Neural cell (in vitro differentiated cells): Measurements from ENCODE around the gene RAE1. TPM values are rescaled to one million over a fixed set of nuclear protein-coding genes. Genes with fewer than 3 reads are reported as not detected.
"Not testable (repeated sequence)": the region's sequence is repeated elsewhere in the genome, so short reads cannot be mapped to it uniquely, and the experiment has no call there.

ENCODE experiments used
- H2AFZ ChIP-seq: fragments of 200-600, 300-800 bp; sonication (generic), shearing (Covaris generic); 2 replicates; pipeline ENCODE4 v1.6.0; 2014; ENCODE audit warnings: low read depth, mild to moderate bottlenecking, antibody characterized with exemption, low read length, moderate library complexity
- H3F3A ChIP-seq: fragments of 200-600 bp; shearing (Covaris generic); 2 replicates; pipeline ENCODE4 v1.6.1; 2016; ENCODE audit warnings: mild to moderate bottlenecking, moderate library complexity, mixed read lengths, antibody characterized with exemption, low read length; ENCODE audit not compliant: insufficient read depth, poor library complexity, severe bottlenecking
- H3K27ac ChIP-seq: fragments of 200-600, 300-800 bp; sonication (generic), shearing (Covaris generic); 2 replicates; pipeline ENCODE4 v1.5.1; 2014; ENCODE audit warnings: mild to moderate bottlenecking, low read length, moderate library complexity
- H3K27me3 ChIP-seq: fragments of 300-800, 200-600 bp; sonication (generic), shearing (Covaris generic); 2 replicates; pipeline ENCODE4 v1.6.0; 2014; ENCODE audit warnings: mild to moderate bottlenecking, low read depth, low read length, moderate library complexity; ENCODE audit not compliant: insufficient read depth
- H3K36me3 ChIP-seq: fragments of 300-800, 200-600 bp; sonication (generic), shearing (Covaris generic); 2 replicates; pipeline ENCODE4 v1.5.1; 2014; ENCODE audit warnings: mild to moderate bottlenecking, antibody characterized with exemption, low read length, moderate library complexity; ENCODE audit not compliant: insufficient read depth
- H3K4me2 ChIP-seq: fragments of 300-800, 200-600 bp; sonication (generic), shearing (Covaris generic); 2 replicates; pipeline ENCODE4 v1.6.0; 2014; ENCODE audit warnings: mild to moderate bottlenecking, low read length
- H3K4me3 ChIP-seq: fragments of 300-800, 200-600 bp; sonication (generic), shearing (Covaris generic); 2 replicates; pipeline ENCODE4 v1.5.1; 2014; ENCODE audit warnings: mild to moderate bottlenecking, low read length, moderate library complexity
- H3K79me2 ChIP-seq: fragments of 200-600 bp; shearing (Covaris generic); replicated peaks from 2 replicates; pipeline ENCODE4 v1.6.0; 2014; ENCODE audit warnings: mild to moderate bottlenecking, low read length, moderate library complexity; ENCODE audit not compliant: insufficient read depth
- H3K9ac ChIP-seq: fragments of 300-800, 200-600 bp; sonication (generic), shearing (Covaris generic); 2 replicates; pipeline ENCODE4 v1.6.1; 2016; ENCODE audit warnings: mild to moderate bottlenecking, low read length, mixed read lengths
- H3K9me2 ChIP-seq: fragments of 200-600 bp; shearing (Covaris generic); 2 replicates; pipeline ENCODE4 v1.6.1; 2016; ENCODE audit warnings: mild to moderate bottlenecking, low read length, mixed read lengths; ENCODE audit not compliant: insufficient read depth
- H3K9me3 ChIP-seq: fragments of 200-600, 300-800 bp; sonication (generic), shearing (Covaris generic); 2 replicates; pipeline ENCODE4 v1.6.1; 2016; ENCODE audit warnings: mild to moderate bottlenecking, mixed run types, low read length, moderate library complexity, mixed read lengths
- H4K20me1 ChIP-seq: fragments of 200-600 bp; shearing (Covaris generic); 2 replicates; pipeline ENCODE4 v1.6.1; 2016; ENCODE audit warnings: mild to moderate bottlenecking, mixed run types; ENCODE audit not compliant: insufficient read depth
- EP300 ChIP-seq: fragments of 450-650 bp; conservative IDR thresholded peaks from 2 replicates; pipeline ENCODE4 v1.6.1; 2014; ENCODE audit warnings: antibody characterized with exemption, mild to moderate bottlenecking, moderate library complexity; ENCODE audit not compliant: poor library complexity, severe bottlenecking
- EZH2 ChIP-seq: fragments of 200-600, 300-800 bp; shearing (Covaris generic), sonication (generic); IDR thresholded peaks from 2 replicates; pipeline ENCODE4 v1.6.1; 2014; ENCODE audit warnings: antibody characterized with exemption, low read length, borderline replicate concordance, mild to moderate bottlenecking; ENCODE audit not compliant: insufficient read depth, poor library complexity, severe bottlenecking
- MXI1 ChIP-seq: fragments of 450-650 bp; conservative IDR thresholded peaks from 2 replicates; pipeline ENCODE4 v1.6.1; 2014; ENCODE audit warnings: antibody characterized with exemption, mild to moderate bottlenecking; ENCODE audit not compliant: poor library complexity, severe bottlenecking
- POLR2AphosphoS5 ChIP-seq: IDR thresholded peaks from 2 replicates; pipeline ENCODE4 v1.6.1; 2012
- RAD21 ChIP-seq: fragments of 450-650 bp; conservative IDR thresholded peaks from 2 replicates; pipeline ENCODE4 v1.6.1; 2014; ENCODE audit warnings: antibody characterized with exemption, mild to moderate bottlenecking, moderate library complexity
- SMC3 ChIP-seq: fragments of 450-650 bp; conservative IDR thresholded peaks from 2 replicates; pipeline ENCODE4 v1.6.1; 2014; ENCODE audit warnings: antibody characterized with exemption, mild to moderate bottlenecking, moderate library complexity; ENCODE audit not compliant: poor library complexity
- TAF1 ChIP-seq: IDR thresholded peaks from 2 replicates; pipeline ENCODE4 v1.6.1; 2012; ENCODE audit warnings: low read depth
- polyA plus RNA-seq: library from polyadenylated mRNA; depleted of rRNA; stranded (reverse); fragments of >200 nt; gene quantifications from 2 replicates; pipeline ENCODE4 v1.2.3, GENCODE V29; 2014
- TF ChIP-seq, protein P1 (sequence below): fragments of 450-650 bp; IDR thresholded peaks from 2 replicates; pipeline ENCODE4 v1.5.1; 2014; ENCODE audit warnings: antibody characterized with exemption, mild to moderate bottlenecking, moderate library complexity; ENCODE audit not compliant: poor library complexity, severe bottlenecking
- TF ChIP-seq, protein P2 (sequence below): IDR thresholded peaks from 2 replicates; pipeline ENCODE4 v1.6.1; 2012; ENCODE audit warnings: borderline replicate concordance

RAE1 gene
- polyA plus RNA-seq, 1 donor from 2014 or later, result 134 TPM

DNA sequence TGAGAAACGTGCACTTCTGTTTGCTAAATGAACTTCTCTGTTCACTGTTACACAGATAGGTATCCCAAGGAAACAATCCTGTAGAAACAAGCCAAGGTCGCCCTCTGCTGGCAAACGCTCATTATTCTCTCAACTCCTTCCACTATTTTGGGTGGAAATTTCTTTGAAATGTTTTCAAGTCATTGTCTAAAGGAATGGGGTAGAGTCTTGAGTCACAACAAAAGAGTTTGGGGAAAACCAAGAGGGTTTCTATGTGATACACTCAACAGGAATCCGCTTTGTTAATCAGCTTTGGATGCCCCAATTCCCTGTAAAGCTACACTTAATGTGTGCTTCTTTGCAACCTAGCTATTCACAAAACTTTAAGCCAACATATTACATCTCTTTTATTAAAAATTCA, 4.6 kb upstream of the RAE1 start:
- no peak overlapping the region for H3K9ac ChIP-seq
- H3K9me3 ChIP-seq, result no peaks in the 10 kb centered on the region
- H3K27ac ChIP-seq, result no peak overlapping the region
- peaks cover 2% of the 10 kb centered on the region for H3K79me2 ChIP-seq
- H3K27me3 ChIP-seq, result no peaks in the 10 kb centered on the region
- H3K4me2 ChIP-seq, result no peak overlapping the region
- no peak for TF ChIP-seq TAF1
- TF ChIP-seq EP300, result no peak
- no peak for TF ChIP-seq POLR2AphosphoS5
- no peak for TF ChIP-seq MXI1
- TF ChIP-seq EZH2, result no peak
- TF ChIP-seq, protein P1, sequence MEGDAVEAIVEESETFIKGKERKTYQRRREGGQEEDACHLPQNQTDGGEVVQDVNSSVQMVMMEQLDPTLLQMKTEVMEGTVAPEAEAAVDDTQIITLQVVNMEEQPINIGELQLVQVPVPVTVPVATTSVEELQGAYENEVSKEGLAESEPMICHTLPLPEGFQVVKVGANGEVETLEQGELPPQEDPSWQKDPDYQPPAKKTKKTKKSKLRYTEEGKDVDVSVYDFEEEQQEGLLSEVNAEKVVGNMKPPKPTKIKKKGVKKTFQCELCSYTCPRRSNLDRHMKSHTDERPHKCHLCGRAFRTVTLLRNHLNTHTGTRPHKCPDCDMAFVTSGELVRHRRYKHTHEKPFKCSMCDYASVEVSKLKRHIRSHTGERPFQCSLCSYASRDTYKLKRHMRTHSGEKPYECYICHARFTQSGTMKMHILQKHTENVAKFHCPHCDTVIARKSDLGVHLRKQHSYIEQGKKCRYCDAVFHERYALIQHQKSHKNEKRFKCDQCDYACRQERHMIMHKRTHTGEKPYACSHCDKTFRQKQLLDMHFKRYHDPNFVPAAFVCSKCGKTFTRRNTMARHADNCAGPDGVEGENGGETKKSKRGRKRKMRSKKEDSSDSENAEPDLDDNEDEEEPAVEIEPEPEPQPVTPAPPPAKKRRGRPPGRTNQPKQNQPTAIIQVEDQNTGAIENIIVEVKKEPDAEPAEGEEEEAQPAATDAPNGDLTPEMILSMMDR, result peak; percentile 89
- peak; percentile 94 for TF ChIP-seq SMC3
- TF ChIP-seq, protein P2, sequence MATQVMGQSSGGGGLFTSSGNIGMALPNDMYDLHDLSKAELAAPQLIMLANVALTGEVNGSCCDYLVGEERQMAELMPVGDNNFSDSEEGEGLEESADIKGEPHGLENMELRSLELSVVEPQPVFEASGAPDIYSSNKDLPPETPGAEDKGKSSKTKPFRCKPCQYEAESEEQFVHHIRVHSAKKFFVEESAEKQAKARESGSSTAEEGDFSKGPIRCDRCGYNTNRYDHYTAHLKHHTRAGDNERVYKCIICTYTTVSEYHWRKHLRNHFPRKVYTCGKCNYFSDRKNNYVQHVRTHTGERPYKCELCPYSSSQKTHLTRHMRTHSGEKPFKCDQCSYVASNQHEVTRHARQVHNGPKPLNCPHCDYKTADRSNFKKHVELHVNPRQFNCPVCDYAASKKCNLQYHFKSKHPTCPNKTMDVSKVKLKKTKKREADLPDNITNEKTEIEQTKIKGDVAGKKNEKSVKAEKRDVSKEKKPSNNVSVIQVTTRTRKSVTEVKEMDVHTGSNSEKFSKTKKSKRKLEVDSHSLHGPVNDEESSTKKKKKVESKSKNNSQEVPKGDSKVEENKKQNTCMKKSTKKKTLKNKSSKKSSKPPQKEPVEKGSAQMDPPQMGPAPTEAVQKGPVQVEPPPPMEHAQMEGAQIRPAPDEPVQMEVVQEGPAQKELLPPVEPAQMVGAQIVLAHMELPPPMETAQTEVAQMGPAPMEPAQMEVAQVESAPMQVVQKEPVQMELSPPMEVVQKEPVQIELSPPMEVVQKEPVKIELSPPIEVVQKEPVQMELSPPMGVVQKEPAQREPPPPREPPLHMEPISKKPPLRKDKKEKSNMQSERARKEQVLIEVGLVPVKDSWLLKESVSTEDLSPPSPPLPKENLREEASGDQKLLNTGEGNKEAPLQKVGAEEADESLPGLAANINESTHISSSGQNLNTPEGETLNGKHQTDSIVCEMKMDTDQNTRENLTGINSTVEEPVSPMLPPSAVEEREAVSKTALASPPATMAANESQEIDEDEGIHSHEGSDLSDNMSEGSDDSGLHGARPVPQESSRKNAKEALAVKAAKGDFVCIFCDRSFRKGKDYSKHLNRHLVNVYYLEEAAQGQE, result no peak
- TF ChIP-seq RAD21, result peak; percentile 93
- no peak overlapping the region for H2AFZ ChIP-seq
- no peaks in the 10 kb centered on the region for H3K9me2 ChIP-seq
- H3F3A ChIP-seq, result no peaks in the 10 kb centered on the region
- no peak overlapping the region for H3K4me3 ChIP-seq
- no peaks in the 10 kb centered on the region for H3K36me3 ChIP-seq
- H4K20me1 ChIP-seq, result no peaks in the 10 kb centered on the region

DNA sequence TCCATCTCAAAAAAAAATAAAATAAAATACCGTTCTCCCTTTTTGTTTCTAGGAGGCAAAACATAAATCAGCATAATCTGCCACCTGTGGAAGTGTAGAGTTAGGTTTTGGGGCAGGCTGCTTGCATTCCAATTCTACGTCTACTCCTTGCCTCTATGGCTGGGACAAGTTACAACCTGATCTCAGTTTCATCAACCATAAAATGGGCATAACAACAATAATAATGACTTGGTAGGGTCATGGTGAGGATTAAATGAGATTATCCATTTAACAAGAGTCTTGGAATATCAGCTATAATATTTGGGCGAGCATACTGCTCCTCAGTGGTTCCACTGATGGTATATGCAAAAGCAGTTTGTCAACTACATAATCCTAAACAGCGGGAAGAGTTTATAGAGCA, 3.7 kb upstream of the RAE1 start:
- Histone ChIP-seq H3K4me3 (no peak overlapping the region), H3K36me3 (no peaks in the 10 kb centered on the region), H3K27ac (no peak overlapping the region), H3K9ac (no peak overlapping the region), H4K20me1 (no peaks in the 10 kb centered on the region), H3K27me3 (no peaks in the 10 kb centered on the region), H2AFZ (no peak overlapping the region), H3K9me3 (no peaks in the 10 kb centered on the region), H3K4me2 (no peak overlapping the region), H3K79me2 (peaks cover 11% of the 10 kb centered on the region), H3F3A (no peaks in the 10 kb centered on the region), H3K9me2 (no peaks in the 10 kb centered on the region)
- TF ChIP-seq MXI1, result no peak
- TF ChIP-seq, protein P1, result no peak
- no peak for TF ChIP-seq RAD21
- TF ChIP-seq EP300, result no peak
- TF ChIP-seq POLR2AphosphoS5, result no peak
- TF ChIP-seq TAF1, result no peak
- TF ChIP-seq, protein P2, result no peak
- no peak for TF ChIP-seq EZH2
- TF ChIP-seq SMC3, result no peak

DNA sequence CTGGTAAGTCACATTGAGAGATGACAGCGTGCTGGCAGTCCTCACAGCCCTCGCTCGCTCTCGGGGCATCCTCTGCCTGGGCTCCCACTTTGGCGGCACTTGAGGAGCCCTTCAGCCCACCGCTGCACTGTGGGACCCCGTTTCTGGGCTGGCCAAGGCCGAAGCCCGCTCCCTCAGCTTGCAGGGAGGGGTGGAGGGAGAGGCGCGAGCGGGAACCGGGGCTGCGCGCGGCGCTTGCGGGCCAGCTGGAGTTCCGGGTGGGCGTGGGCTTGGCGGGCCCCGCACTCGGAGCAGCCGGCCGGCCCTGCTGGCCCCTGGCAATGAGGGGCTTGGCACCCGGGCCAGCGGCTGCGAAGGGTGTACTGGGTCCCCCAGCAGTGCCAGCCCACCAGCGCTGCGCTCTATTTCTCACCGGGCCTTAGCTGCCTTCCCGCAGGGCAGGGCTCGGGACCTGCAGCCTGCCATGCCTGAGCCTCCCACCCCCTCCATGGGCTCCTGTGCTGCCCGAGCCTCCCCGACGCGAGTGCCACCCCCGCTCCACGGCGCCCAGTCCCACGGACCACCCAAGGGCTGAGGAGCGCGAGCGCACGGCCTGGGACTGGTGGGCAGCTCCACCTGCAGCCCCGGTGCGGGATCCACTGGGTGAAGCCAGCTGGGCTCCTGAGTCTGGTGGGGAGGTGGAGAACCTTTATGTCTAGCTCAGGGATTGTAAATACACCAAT, 2.7 kb upstream of the RAE1 start:
- not testable (repeated sequence) for H3K27me3 ChIP-seq, H3K9me3 ChIP-seq, H3K36me3 ChIP-seq, H3K4me2 ChIP-seq, H3K9ac ChIP-seq, H2AFZ ChIP-seq, H3K27ac ChIP-seq, H3K4me3 ChIP-seq, H3F3A ChIP-seq, H3K9me2 ChIP-seq, H4K20me1 ChIP-seq
- peaks cover 20% of the 10 kb centered on the region for H3K79me2 ChIP-seq
